A204.1 (cell line): ENCODE data around the gene ARFGAP2.
"Not testable (repeated sequence)": the region's sequence is repeated elsewhere in the genome, so short reads cannot be mapped to it uniquely, and the experiment has no call there.

Experiments
- FAIRE-seq: peaks from 2 replicates; lab custom pipeline; 2012; peaks lifted over from hg19 to GRCh38; lab: Jason Lieb, UNC

Gene ARFGAP2

GRCh38 chr11:47176328-47177228, at the start of gene ARFGAP2:
TSS of gene ARFGAP2 (minus strand) at chr11:47176879. CDS start at chr11:47176853, 26 bp downstream.
- FAIRE-seq: peak; percentile 35

GRCh38 chr11:47225552-47226400, 49.1 kb upstream of the ARFGAP2 start:
- FAIRE-seq: no peak

- FAIRE-seq: no peak
Measured at GRCh38 chr11:47222696-47223095, 46.0 kb upstream of the ARFGAP2 start.

GRCh38 chr11:47220401-47220821, 43.7 kb upstream of the ARFGAP2 start:
- no peak for FAIRE-seq

- peak; percentile 58 for FAIRE-seq
Measured at GRCh38 chr11:47216121-47216798, 39.6 kb upstream of the ARFGAP2 start.

- no peak for FAIRE-seq
Measured at GRCh38 chr11:47215366-47215910, 38.8 kb upstream of the ARFGAP2 start.

GRCh38 chr11:47213950-47214565, 37.4 kb upstream of the ARFGAP2 start:
- peak; percentile 90 for FAIRE-seq

GRCh38 chr11:47212938-47213337, 36.3 kb upstream of the ARFGAP2 start:
- FAIRE-seq: no peak

- FAIRE-seq: no peak
Measured at GRCh38 chr11:47208628-47209027, 31.9 kb upstream of the ARFGAP2 start.

- FAIRE-seq: not testable (repeated sequence)
Measured at GRCh38 chr11:47208008-47208552, 31.4 kb upstream of the ARFGAP2 start.

- no peak for FAIRE-seq
Measured at GRCh38 chr11:47207459-47207858, 30.8 kb upstream of the ARFGAP2 start.

GRCh38 chr11:47206577-47206976, 29.9 kb upstream of the ARFGAP2 start:
- not testable (repeated sequence) for FAIRE-seq

- FAIRE-seq: no peak
Measured at GRCh38 chr11:47204637-47204989, 27.9 kb upstream of the ARFGAP2 start.

GRCh38 chr11:47202576-47202975, 25.9 kb upstream of the ARFGAP2 start:
- FAIRE-seq: no peak

- no peak for FAIRE-seq
Measured at GRCh38 chr11:47201015-47201414, 24.3 kb upstream of the ARFGAP2 start.

GRCh38 chr11:47198161-47198560, 21.5 kb upstream of the ARFGAP2 start:
- not testable (repeated sequence) for FAIRE-seq

GRCh38 chr11:47192111-47192510, 15.4 kb upstream of the ARFGAP2 start:
- FAIRE-seq: no peak

- not testable (repeated sequence) for FAIRE-seq
Measured at GRCh38 chr11:47191137-47191536, 14.5 kb upstream of the ARFGAP2 start.

- no peak for FAIRE-seq
Measured at GRCh38 chr11:47189100-47189834, 12.6 kb upstream of the ARFGAP2 start.

- FAIRE-seq: no peak
Measured at GRCh38 chr11:47188259-47188658, 11.6 kb upstream of the ARFGAP2 start.

GRCh38 chr11:47187723-47188122, 11.0 kb upstream of the ARFGAP2 start:
- FAIRE-seq: no peak
